CD4-positive, alpha-beta T cell treated with Interleukin-17A for 4 hours (primary cell): ENCODE data around the gene NLGN4X.

Experiments used
- DNase-seq: peaks from one replicate; pipeline ENCODE4 v3.0.0-alpha.2; 2020; ENCODE audit warnings: mixed read lengths

NLGN4X gene

GRCh38 chrX:6228720-6229119 is at the start of gene NLGN4X:
Gene NLGN4X, minus strand, starts transcription at chrX:6228867. Its CDS starts 77,401 bp downstream, at chrX:6151466.
- DNase-seq: no peak

GRCh38 chrX:6266041-6266440 is 37.4 kb upstream of the NLGN4X start:
- DNase-seq: no peak

- no peak for DNase-seq
Observed at GRCh38 chrX:6262959-6263358, 34.3 kb upstream of the NLGN4X start.

- no peak for DNase-seq
Observed at GRCh38 chrX:6257025-6257424, 28.4 kb upstream of the NLGN4X start.

- DNase-seq: no peak
Observed at GRCh38 chrX:6244666-6245065, 16.0 kb upstream of the NLGN4X start.

- DNase-seq: no peak
Observed at GRCh38 chrX:6238576-6238975, 9.9 kb upstream of the NLGN4X start.

GRCh38 chrX:6227935-6228334 is 732 bp downstream of the NLGN4X start:
- DNase-seq: no peak

GRCh38 chrX:6227453-6227835 is 1.2 kb downstream of the NLGN4X start:
- DNase-seq: no peak

- DNase-seq: no peak
Observed at GRCh38 chrX:6226596-6227452, 1.8 kb downstream of the NLGN4X start.

GRCh38 chrX:6225911-6226595 is 2.6 kb downstream of the NLGN4X start:
- DNase-seq: no peak

- DNase-seq: no peak
Observed at GRCh38 chrX:6225288-6225910, 3.3 kb downstream of the NLGN4X start.

- no peak for DNase-seq
Observed at GRCh38 chrX:6223516-6223915, 5.2 kb downstream of the NLGN4X start.

- DNase-seq: no peak
Observed at GRCh38 chrX:6210230-6210629, 18.4 kb downstream of the NLGN4X start.

- DNase-seq: no peak
Observed at GRCh38 chrX:6203462-6204215, 25.0 kb downstream of the NLGN4X start.

GRCh38 chrX:6199486-6199885 is 29.2 kb downstream of the NLGN4X start:
- DNase-seq: no peak

- no peak for DNase-seq
Observed at GRCh38 chrX:6187256-6187655, 41.4 kb downstream of the NLGN4X start.

- no peak for DNase-seq
Observed at GRCh38 chrX:6184900-6185515, 43.7 kb downstream of the NLGN4X start.

GRCh38 chrX:6175914-6176313 is 52.8 kb downstream of the NLGN4X start:
- no peak for DNase-seq

- DNase-seq: no peak
Observed at GRCh38 chrX:6170424-6170823, 58.2 kb downstream of the NLGN4X start.

- DNase-seq: no peak
Observed at GRCh38 chrX:6169407-6169806, 59.3 kb downstream of the NLGN4X start.

- DNase-seq: no peak
Observed at GRCh38 chrX:6163721-6164120, 64.9 kb downstream of the NLGN4X start.

GRCh38 chrX:6159468-6159867 is 69.2 kb downstream of the NLGN4X start:
- no peak for DNase-seq

GRCh38 chrX:6151971-6152370 is 76.7 kb downstream of the NLGN4X start:
- no peak for DNase-seq
